Stimulated activated naive CD8-positive, alpha-beta T cell treated with anti-CD3 and anti-CD28 coated beads, Interleukin-15, amount 100 ng/mL, for 72 hours (primary cell): ENCODE results near the gene TNS2.

Experiments used
- ATAC-seq: fragments of 150-1000 bp; cut with Tn5 transposase; 2 replicates; pipeline ENCODE4 v1.10.0; 2021; ENCODE audit warnings: mild to moderate bottlenecking, moderate library complexity
- DNase-seq, 2 donors: peaks; one replicate each; pipeline ENCODE4 v3.0.0; 2021 to 2022
- H3K27ac Mint-ChIP-seq, 2 donors: one replicate each; pipeline ENCODE4 v1.8.0; 2022; ENCODE audit warnings: mild to moderate bottlenecking in 2 of 2, mixed read lengths in 2 of 2, moderate library complexity in 2 of 2
- H3K27me3 Mint-ChIP-seq: one replicate; pipeline ENCODE4 v1.8.0; 2022; ENCODE audit warnings: mixed read lengths
- H3K4me1 Mint-ChIP-seq: one replicate; pipeline ENCODE4 v1.8.0; 2022; ENCODE audit warnings: mild to moderate bottlenecking, mixed read lengths
- H3K4me3 Mint-ChIP-seq, 2 donors: one replicate each; pipeline ENCODE4 v1.8.0; 2022; ENCODE audit warnings: mild to moderate bottlenecking in 2 of 2, mixed read lengths in 2 of 2, moderate library complexity in 1 of 2
- H3K9me3 Mint-ChIP-seq, 2 donors: one replicate each; pipeline ENCODE4 v1.8.0; 2022; ENCODE audit warnings: mixed read lengths in 2 of 2

Gene TNS2

GRCh38 chr12:53060721-53061276, 10.9 kb downstream of the TNS2 start:
- Mint-ChIP-seq H3K27me3 (peaks cover under 1% of the 10 kb centered on the region), H3K4me1 (peaks cover 5% of the 10 kb centered on the region), H3K4me3 (no peak overlapping the region), H3K27ac (peak overlapping the region in 1 of 2 donors; percentile 78), H3K9me3 (no peaks in the 10 kb centered on the region)
- DNase-seq (no peak), ATAC-seq (no peak)

GRCh38 chr12:53061404-53062010, 11.6 kb downstream of the TNS2 start:
- no peaks in the 10 kb centered on the region for H3K27me3 Mint-ChIP-seq
- no peak overlapping the region for H3K4me3 Mint-ChIP-seq
- H3K4me1 Mint-ChIP-seq: peaks cover 12% of the 10 kb centered on the region
- peak; percentile 29 for ATAC-seq
- H3K27ac Mint-ChIP-seq: peak overlapping the region in 1 of 2 donors; percentile 78
- DNase-seq: no peak
- H3K9me3 Mint-ChIP-seq: no peaks in the 10 kb centered on the region

- DNase-seq: no peak
- ATAC-seq: no peak
- Mint-ChIP-seq H3K4me1 (peaks cover 20% of the 10 kb centered on the region), H3K27ac (no peak overlapping the region), H3K27me3 (no peaks in the 10 kb centered on the region), H3K4me3 (no peak overlapping the region), H3K9me3 (no peaks in the 10 kb centered on the region)
These were observed 12.4 kb downstream of the TNS2 start for GRCh38 chr12:53062011-53062961.

DNA sequence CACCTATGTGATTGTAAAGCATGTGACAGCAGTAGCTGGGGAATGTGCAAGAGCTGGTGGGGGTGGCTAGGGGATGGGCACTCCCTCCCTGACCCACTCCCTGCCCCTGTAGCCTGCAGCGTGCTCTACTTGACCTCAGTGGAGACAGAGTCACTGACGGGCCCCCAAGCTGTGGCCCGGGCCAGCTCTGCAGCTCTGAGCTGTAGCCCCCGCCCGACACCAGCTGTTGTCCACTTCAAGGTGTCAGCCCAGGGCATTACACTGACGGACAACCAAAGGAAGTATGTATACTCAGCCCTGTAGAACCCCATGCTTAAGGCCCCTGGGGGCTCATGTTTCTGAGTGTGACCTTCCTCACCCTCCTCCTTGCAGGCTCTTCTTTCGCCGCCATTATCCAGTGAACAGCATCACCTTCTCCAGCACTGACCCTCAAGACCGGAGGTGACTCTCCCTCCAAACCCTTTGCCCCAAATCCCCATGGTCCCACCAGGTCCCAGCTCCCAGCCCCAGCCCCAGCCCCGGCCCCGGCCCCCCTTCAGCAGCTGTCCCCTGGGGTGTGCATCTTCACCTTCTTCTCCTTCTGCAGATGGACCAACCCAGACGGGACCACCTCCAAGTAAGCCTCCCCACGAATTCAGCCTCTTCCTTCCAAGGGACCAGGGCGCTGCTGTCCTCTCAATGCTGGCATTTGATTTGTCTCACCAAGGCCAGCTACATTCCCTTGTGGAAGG, 13.3 kb downstream of the TNS2 start:
- H3K27ac Mint-ChIP-seq: no peak overlapping the region
- H3K9me3 Mint-ChIP-seq: no peaks in the 10 kb centered on the region
- H3K4me3 Mint-ChIP-seq: no peak overlapping the region
- H3K4me1 Mint-ChIP-seq: peaks cover 21% of the 10 kb centered on the region
- no peak for ATAC-seq
- DNase-seq: no peak
- no peaks in the 10 kb centered on the region for H3K27me3 Mint-ChIP-seq

DNA sequence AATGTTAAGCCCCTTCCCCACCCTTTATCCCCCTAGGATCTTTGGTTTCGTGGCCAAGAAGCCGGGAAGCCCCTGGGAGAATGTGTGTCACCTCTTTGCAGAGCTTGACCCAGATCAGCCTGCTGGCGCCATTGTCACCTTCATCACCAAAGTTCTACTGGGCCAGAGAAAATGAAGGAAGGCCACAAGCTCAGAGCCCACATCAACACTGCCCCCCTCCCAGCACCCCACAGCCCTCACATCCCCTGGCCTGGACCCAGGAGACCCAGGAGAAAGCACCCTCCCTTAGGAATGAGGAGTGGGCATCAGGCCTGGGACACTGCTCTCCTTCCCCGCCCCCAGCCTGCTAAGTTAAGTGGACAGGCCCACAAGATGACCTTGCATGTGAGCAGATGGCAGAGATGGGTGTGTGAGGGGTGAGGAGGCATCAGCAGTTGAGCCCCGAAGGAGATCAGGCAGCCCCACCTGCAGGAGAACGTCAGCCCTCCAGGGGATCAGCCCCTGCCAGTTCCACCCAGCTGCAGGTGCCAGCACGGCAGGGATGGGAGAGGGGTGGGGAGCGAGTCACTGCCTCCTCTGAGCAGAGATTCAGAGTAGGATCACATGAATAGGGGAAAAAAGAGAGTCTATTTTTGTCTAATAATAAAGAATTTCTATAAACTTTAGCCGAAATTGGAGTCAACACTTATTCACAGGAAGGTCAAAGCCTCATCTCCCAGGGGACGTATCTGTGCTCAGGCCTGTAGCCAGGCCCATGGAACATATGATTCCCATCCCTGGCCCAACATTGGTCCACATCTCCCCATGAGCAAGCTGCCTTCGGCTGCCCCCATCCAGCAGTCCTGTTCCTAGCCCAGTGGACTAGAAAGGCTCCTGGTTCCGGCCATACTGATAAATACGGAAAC, 14.1 kb downstream of the TNS2 start:
- no peak overlapping the region for H3K27ac Mint-ChIP-seq
- no peak for ATAC-seq

GRCh38 chr12:53064613-53065436, 15.0 kb downstream of the TNS2 start:
- no peaks in the 10 kb centered on the region for H3K9me3 Mint-ChIP-seq
- ATAC-seq: no peak
- H3K4me3 Mint-ChIP-seq: no peak overlapping the region
- peak overlapping the region in 1 of 2 donors; percentile 69 for H3K27ac Mint-ChIP-seq
- no peak for DNase-seq
- H3K27me3 Mint-ChIP-seq: no peaks in the 10 kb centered on the region
- peaks cover 27% of the 10 kb centered on the region for H3K4me1 Mint-ChIP-seq

More for the DNA sequence above, 14.1 kb downstream of the TNS2 start:
- H3K27me3 Mint-ChIP-seq: no peaks in the 10 kb centered on the region
- no peaks in the 10 kb centered on the region for H3K9me3 Mint-ChIP-seq
- DNase-seq: no peak
- no peak overlapping the region for H3K4me3 Mint-ChIP-seq
- peaks cover 21% of the 10 kb centered on the region for H3K4me1 Mint-ChIP-seq

DNA sequence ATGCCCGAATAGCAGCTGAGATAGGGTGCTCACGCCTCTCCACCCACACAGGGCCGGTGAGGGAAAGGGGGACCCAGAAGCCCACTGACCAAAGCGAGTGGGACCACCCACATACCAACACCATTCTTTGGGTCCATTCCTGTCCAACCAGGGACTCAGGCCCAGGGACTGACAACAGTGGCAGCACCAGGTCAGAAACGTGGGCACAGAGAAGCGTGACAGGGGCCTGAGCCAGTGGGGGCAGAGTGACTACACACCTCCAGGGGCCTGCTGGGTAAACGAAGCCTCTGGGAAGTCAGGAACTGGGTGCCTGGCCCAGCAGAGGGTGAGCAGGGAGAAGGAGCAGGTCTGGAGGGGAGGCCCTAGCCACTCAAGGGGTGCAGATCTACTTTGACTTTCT, 15.6 kb downstream of the TNS2 start:
- H3K27me3 Mint-ChIP-seq: no peaks in the 10 kb centered on the region
- no peaks in the 10 kb centered on the region for H3K9me3 Mint-ChIP-seq
- ATAC-seq: no peak
- peaks cover 27% of the 10 kb centered on the region for H3K4me1 Mint-ChIP-seq
- DNase-seq: no peak
- H3K27ac Mint-ChIP-seq: no peak overlapping the region
- no peak overlapping the region for H3K4me3 Mint-ChIP-seq

GRCh38 chr12:53065975-53066931, 16.4 kb downstream of the TNS2 start:
- no peak overlapping the region for H3K4me3 Mint-ChIP-seq
- peak; percentile 57 for ATAC-seq
- no peaks in the 10 kb centered on the region for H3K27me3 Mint-ChIP-seq
- peaks cover 34% of the 10 kb centered on the region for H3K4me1 Mint-ChIP-seq
- peak overlapping the region; percentile 13 to 80 for H3K27ac Mint-ChIP-seq
- H3K9me3 Mint-ChIP-seq: no peaks in the 10 kb centered on the region
- peak; percentile 52 to 61 for DNase-seq

GRCh38 chr12:53067074-53067992, 17.5 kb downstream of the TNS2 start:
- Mint-ChIP-seq H3K4me3 (no peak overlapping the region), H3K27me3 (no peaks in the 10 kb centered on the region), H3K9me3 (no peaks in the 10 kb centered on the region), H3K4me1 (peaks cover 42% of the 10 kb centered on the region), H3K27ac (no peak overlapping the region)
- ATAC-seq: peak; percentile 56
- DNase-seq: no peak

GRCh38 chr12:53067993-53068770, 18.3 kb downstream of the TNS2 start:
- no peaks in the 10 kb centered on the region for H3K27me3 Mint-ChIP-seq
- peaks cover 50% of the 10 kb centered on the region for H3K4me1 Mint-ChIP-seq
- no peak overlapping the region for H3K27ac Mint-ChIP-seq
- no peak overlapping the region for H3K4me3 Mint-ChIP-seq
- no peaks in the 10 kb centered on the region for H3K9me3 Mint-ChIP-seq
- DNase-seq (no peak), ATAC-seq (no peak)

GRCh38 chr12:53068811-53069585, 19.1 kb downstream of the TNS2 start:
- no peak for DNase-seq
- Mint-ChIP-seq H3K27ac (no peak overlapping the region), H3K4me1 (peaks cover 54% of the 10 kb centered on the region), H3K9me3 (no peaks in the 10 kb centered on the region), H3K4me3 (no peak overlapping the region), H3K27me3 (no peaks in the 10 kb centered on the region)
- ATAC-seq: no peak
